HEK293 (cell line): ENCODE measurements around the gene STAC.

Source experiments
- CTCF ChIA-PET: fragments of 350-600 bp; formaldehyde crosslinking; extraction: SDS; loops from one replicate; lab custom pipeline; 2021; ENCODE audit warnings: antibody characterized with exemption; lab: Yijun Ruan, JAX
- POLR2A ChIA-PET: fragments of 300-600 bp; formaldehyde crosslinking; extraction: SDS; loops from one replicate; lab custom pipeline; 2020; ENCODE audit warnings: antibody characterized with exemption, inconsistent platforms; lab: Yijun Ruan, JAX
- H3K27ac ChIP-seq: fragments of 200-500 bp; sonication (Bioruptor generic); 2 replicates; pipeline ENCODE4 v1.5.1; 2014; ENCODE audit warnings: low read depth, low read length, control low read depth, inconsistent platforms; ENCODE audit errors: extremely low read depth
- H3K36me3 ChIP-seq, 2 experiments: fragments of 200-500 bp in 1 of 2; sonication (Bioruptor generic) in 1 of 2; 1 replicate in 1 of 2; 2 replicates in 1 of 2; pipeline ENCODE4 v1.5.1; 2014 to 2017; ENCODE audit warnings: inconsistent platforms in 2 of 2, low read length in 2 of 2; ENCODE audit not compliant: control insufficient read depth in 2 of 2, insufficient read depth in 1 of 2
- H3K4me1 ChIP-seq: fragments of 200-500 bp; sonication (Bioruptor generic); 2 replicates; pipeline ENCODE4 v1.5.1; 2014; ENCODE audit warnings: mild to moderate bottlenecking, low read length, inconsistent platforms; ENCODE audit not compliant: control insufficient read depth, insufficient read depth
- H3K4me3 ChIP-seq: 2 replicates; pipeline ENCODE4 v1.5.1; 2011; ENCODE audit warnings: low read depth, mild to moderate bottlenecking, control low read depth, low read length, moderate library complexity
- H3K9me3 ChIP-seq: fragments of 200-500 bp; sonication (Bioruptor generic); 2 replicates; pipeline ENCODE4 v1.5.1; 2014; ENCODE audit warnings: low read depth, low read length, inconsistent platforms; ENCODE audit not compliant: control insufficient read depth, insufficient read depth
- EGR2 ChIP-seq: fragments of 450-650 bp; formaldehyde crosslinking; IDR thresholded peaks from 2 replicates; pipeline ENCODE4 v1.5.1; 2016; ENCODE audit warnings: low read depth, missing biosample characterization, missing genetic modification characterization
- KLF10 ChIP-seq: fragments of 450-650 bp; IDR thresholded peaks from 2 replicates; pipeline ENCODE4 v1.5.1; 2018; ENCODE audit warnings: missing biosample characterization, mild to moderate bottlenecking, missing genetic modification characterization
- KLF7 ChIP-seq: fragments of 450-650 bp; formaldehyde crosslinking; IDR thresholded peaks from 2 replicates; pipeline ENCODE4 v1.5.1; 2016; ENCODE audit warnings: missing biosample characterization, missing genetic modification characterization, borderline replicate concordance
- KLF9 ChIP-seq: fragments of 450-650 bp; formaldehyde crosslinking; IDR thresholded peaks from 2 replicates; pipeline ENCODE4 v1.5.1; 2016; ENCODE audit warnings: missing biosample characterization, missing genetic modification characterization, low read depth
- MEIS1 ChIP-seq: sonication (generic); formaldehyde crosslinking; IDR thresholded peaks from 2 replicates; pipeline ENCODE4 v1.8.1; 2022; ENCODE audit warnings: missing genetic modification reagents, mild to moderate bottlenecking, borderline replicate concordance
- OSR2 ChIP-seq: fragments of 450-650 bp; formaldehyde crosslinking; IDR thresholded peaks from 2 replicates; pipeline ENCODE4 v1.5.1; 2016; ENCODE audit warnings: missing biosample characterization, missing genetic modification characterization
- ZBTB7A ChIP-seq: fragments of 450-650 bp; formaldehyde crosslinking; IDR thresholded peaks from 2 replicates; pipeline ENCODE4 v1.5.1; 2016; ENCODE audit warnings: low read depth, missing biosample characterization, missing genetic modification characterization
- ZFP69B ChIP-seq: fragments of 450-650 bp; formaldehyde crosslinking; IDR thresholded peaks from 2 replicates; pipeline ENCODE4 v1.5.1; 2016; ENCODE audit warnings: missing biosample characterization, missing genetic modification characterization
- ZNF146 ChIP-seq: fragments of 450-650 bp; formaldehyde crosslinking; IDR thresholded peaks from 2 replicates; pipeline ENCODE4 v1.5.1; 2016; ENCODE audit warnings: missing biosample characterization, missing genetic modification characterization
- ZNF175 ChIP-seq: fragments of 450-650 bp; formaldehyde crosslinking; IDR thresholded peaks from 2 replicates; pipeline ENCODE4 v1.5.1; 2016; ENCODE audit warnings: missing biosample characterization, missing genetic modification characterization
- ZNF211 ChIP-seq: fragments of 450-650 bp; formaldehyde crosslinking; IDR thresholded peaks from 2 replicates; pipeline ENCODE4 v1.5.1; 2016; ENCODE audit warnings: low read depth, missing biosample characterization, missing genetic modification characterization
- ZNF24 ChIP-seq: fragments of 450-650 bp; formaldehyde crosslinking; IDR thresholded peaks from 2 replicates; pipeline ENCODE4 v1.5.1; 2016; ENCODE audit warnings: missing biosample characterization, missing genetic modification characterization
- ZNF266 ChIP-seq: fragments of 450-650 bp; formaldehyde crosslinking; IDR thresholded peaks from 2 replicates; pipeline ENCODE4 v1.5.1; 2016; ENCODE audit warnings: missing biosample characterization, missing genetic modification characterization, low read depth
- ZNF292 ChIP-seq: fragments of 450-650 bp; formaldehyde crosslinking; IDR thresholded peaks from 2 replicates; pipeline ENCODE4 v1.5.1; 2016; ENCODE audit warnings: low read depth, missing biosample characterization, missing genetic modification characterization, borderline replicate concordance
- ZNF335 ChIP-seq: fragments of 450-650 bp; formaldehyde crosslinking; conservative IDR thresholded peaks from 2 replicates; pipeline ENCODE4 v1.5.1; 2016; ENCODE audit warnings: missing biosample characterization, missing genetic modification characterization
- ZNF354C ChIP-seq: fragments of 450-650 bp; formaldehyde crosslinking; IDR thresholded peaks from 2 replicates; pipeline ENCODE4 v1.5.1; 2016; ENCODE audit warnings: missing biosample characterization, missing genetic modification characterization, low read depth, borderline replicate concordance
- ZNF391 ChIP-seq: fragments of 450-650 bp; formaldehyde crosslinking; IDR thresholded peaks from 2 replicates; pipeline ENCODE4 v1.5.1; 2016; ENCODE audit warnings: low read depth, missing biosample characterization, missing genetic modification characterization, borderline replicate concordance
- ZNF416 ChIP-seq: fragments of 450-650 bp; formaldehyde crosslinking; IDR thresholded peaks from 2 replicates; pipeline ENCODE4 v1.5.1; 2016; ENCODE audit warnings: missing biosample characterization, missing genetic modification characterization
- ZNF544 ChIP-seq: fragments of 450-650 bp; formaldehyde crosslinking; IDR thresholded peaks from 2 replicates; pipeline ENCODE4 v1.5.0; 2017; ENCODE audit warnings: missing biosample characterization, missing genetic modification characterization
- ZNF555 ChIP-seq: fragments of 450-650 bp; formaldehyde crosslinking; conservative IDR thresholded peaks from 2 replicates; pipeline ENCODE4 v1.5.1; 2017; ENCODE audit warnings: missing biosample characterization, mild to moderate bottlenecking, missing genetic modification characterization, inconsistent platforms
- ZNF558 ChIP-seq: fragments of 450-650 bp; formaldehyde crosslinking; IDR thresholded peaks from 2 replicates; pipeline ENCODE4 v1.5.1; 2016; ENCODE audit warnings: missing biosample characterization, missing genetic modification characterization
- ZNF580 ChIP-seq: fragments of 450-650 bp; formaldehyde crosslinking; IDR thresholded peaks from 2 replicates; pipeline ENCODE4 v1.5.1; 2016; ENCODE audit warnings: missing biosample characterization, missing genetic modification characterization
- ZNF658 ChIP-seq: fragments of 450-650 bp; formaldehyde crosslinking; IDR thresholded peaks from 2 replicates; pipeline ENCODE4; 2016; ENCODE audit warnings: missing biosample characterization, missing genetic modification characterization
- ZNF843 ChIP-seq: fragments of 450-650 bp; formaldehyde crosslinking; IDR thresholded peaks from 2 replicates; pipeline ENCODE4 v1.5.1; 2016; ENCODE audit warnings: missing biosample characterization, missing genetic modification characterization
- ZSCAN18 ChIP-seq: fragments of 450-650 bp; formaldehyde crosslinking; IDR thresholded peaks from 2 replicates; pipeline ENCODE4 v1.5.1; 2016; ENCODE audit warnings: missing biosample characterization, missing genetic modification characterization
- TF ChIP-seq, protein P1 (sequence below): sonication (generic); formaldehyde crosslinking; IDR thresholded peaks from 2 replicates; pipeline ENCODE4 v1.8.1; 2022; ENCODE audit warnings: mild to moderate bottlenecking, moderate library complexity, missing genetic modification reagents
- TF ChIP-seq, protein P2 (sequence below): fragments of 450-650 bp; formaldehyde crosslinking; IDR thresholded peaks from 2 replicates; pipeline ENCODE4 v1.5.1; 2016; ENCODE audit warnings: missing biosample characterization, missing genetic modification characterization

STAC gene

DNA sequence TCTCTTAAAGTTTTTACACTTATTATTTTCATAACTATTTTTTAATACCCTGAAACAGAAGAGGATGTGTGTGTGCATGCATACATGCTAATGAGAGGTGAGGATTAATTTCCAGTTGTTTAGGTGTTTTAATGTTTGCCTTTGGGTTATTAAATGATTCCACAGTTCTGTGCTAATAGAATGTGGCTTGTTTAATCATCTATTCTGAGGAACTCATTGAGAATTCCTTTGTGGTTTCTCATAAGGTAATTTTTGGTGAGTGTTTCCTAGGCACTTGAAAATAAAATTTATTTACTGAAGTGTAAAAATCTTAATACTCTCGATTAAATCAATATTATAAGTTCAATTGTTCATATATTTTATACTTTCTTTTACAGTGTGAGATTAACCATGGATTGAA is 38.0 kb downstream of the STAC start:
- Histone ChIP-seq H3K27ac (no peak overlapping the region), H3K36me3 (no peaks in the 10 kb centered on the region), H3K4me3 (no peak overlapping the region), H3K4me1 (no peaks in the 10 kb centered on the region), H3K9me3 (no peaks in the 10 kb centered on the region)
- CTCF ChIA-PET: no interaction called here
- TF ChIP-seq ZNF544 (tag by site-specific recombination) (no peak), ZFP69B (no peak), KLF10 (tag by site-specific recombination) (no peak), ZNF555 (no peak), ZNF843 (tag by site-specific recombination) (no peak), ZNF211 (tag by site-specific recombination) (no peak), ZNF416 (tag by site-specific recombination) (no peak), ZNF24 (tag by site-specific recombination) (no peak), ZBTB7A (no peak), ZNF658 (tag by site-specific recombination) (no peak), EGR2 (tag by site-specific recombination) (no peak), OSR2 (tag by site-specific recombination) (no peak), ZNF335 (no peak)
- TF ChIP-seq, all 188 proteins: peak for 0
- POLR2A ChIA-PET: no interaction called here

- no peaks in the 10 kb centered on the region for H3K9me3 ChIP-seq
- no peak overlapping the region for H3K4me3 ChIP-seq
- POLR2A ChIA-PET: no interaction called here
- CTCF ChIA-PET: no interaction called here
- no peak overlapping the region for H3K27ac ChIP-seq
- TF ChIP-seq MEIS1 (no peak), ZNF146 (tag by site-specific recombination) (no peak), OSR2 (tag by site-specific recombination) (no peak), ZNF292 (tag by site-specific recombination) (no peak), ZNF580 (tag by site-specific recombination) (no peak), ZNF558 (tag by site-specific recombination) (no peak), KLF7 (tag by site-specific recombination) (no peak), ZNF354C (tag by site-specific recombination) (no peak), KLF9 (tag by site-specific recombination) (no peak), EGR2 (tag by site-specific recombination) (no peak), ZNF266 (tag by site-specific recombination) (no peak), ZSCAN18 (tag by site-specific recombination) (no peak), ZBTB7A (no peak), ZNF175 (tag by site-specific recombination) (no peak), ZNF391 (no peak)
- TF ChIP-seq, protein P1, sequence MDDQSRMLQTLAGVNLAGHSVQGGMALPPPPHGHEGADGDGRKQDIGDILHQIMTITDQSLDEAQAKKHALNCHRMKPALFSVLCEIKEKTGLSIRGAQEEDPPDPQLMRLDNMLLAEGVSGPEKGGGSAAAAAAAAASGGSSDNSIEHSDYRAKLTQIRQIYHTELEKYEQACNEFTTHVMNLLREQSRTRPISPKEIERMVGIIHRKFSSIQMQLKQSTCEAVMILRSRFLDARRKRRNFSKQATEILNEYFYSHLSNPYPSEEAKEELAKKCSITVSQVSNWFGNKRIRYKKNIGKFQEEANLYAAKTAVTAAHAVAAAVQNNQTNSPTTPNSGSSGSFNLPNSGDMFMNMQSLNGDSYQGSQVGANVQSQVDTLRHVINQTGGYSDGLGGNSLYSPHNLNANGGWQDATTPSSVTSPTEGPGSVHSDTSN (CRISPR knock-in tag): no peak
- TF ChIP-seq, protein P2, sequence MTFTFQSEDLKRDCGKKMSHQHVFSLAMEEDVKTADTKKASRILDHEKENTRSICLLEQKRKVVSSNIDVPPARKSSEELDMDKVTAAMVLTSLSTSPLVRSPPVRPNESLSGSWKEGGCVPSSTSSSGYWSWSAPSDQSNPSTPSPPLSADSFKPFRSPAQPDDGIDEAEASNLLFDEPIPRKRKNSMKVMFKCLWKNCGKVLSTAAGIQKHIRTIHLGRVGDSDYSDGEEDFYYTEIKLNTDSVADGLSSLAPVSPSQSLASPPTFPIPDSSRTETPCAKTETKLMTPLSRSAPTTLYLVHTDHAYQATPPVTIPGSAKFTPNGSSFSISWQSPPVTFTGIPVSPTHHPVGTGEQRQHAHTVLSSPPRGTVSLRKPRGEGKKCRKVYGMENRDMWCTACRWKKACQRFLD (tag by site-specific recombination): no peak
- TF ChIP-seq, all 188 proteins: peak for 0
- Histone ChIP-seq H3K36me3 (no peaks in the 10 kb centered on the region), H3K4me1 (no peaks in the 10 kb centered on the region)
Observed at GRCh38 chr3:36428445-36428844, 48.1 kb downstream of the STAC start.
